H1 (cell line): ENCODE data around the gene CHD3. TPM values are rescaled to one million over a fixed set of nuclear protein-coding genes. Genes with fewer than 3 reads are reported as not detected.

Source experiments
- CTCF ChIA-PET: fragments of 300-600 bp; sonication (Branson Sonifier 250); formaldehyde crosslinking; loops from one replicate; lab custom pipeline; 2021; ENCODE audit not compliant: partially characterized antibody; lab: Charles Lee
- POLR2A ChIA-PET: fragments of 300-600 bp; sonication (Branson Sonifier 250); formaldehyde crosslinking; loops from one replicate; lab custom pipeline; 2021; ENCODE audit warnings: inconsistent platforms; ENCODE audit not compliant: partially characterized antibody; lab: Charles Lee
- DNase-seq, 2 experiments: peaks; one replicate each; pipeline versions ENCODE4 v3.0.0 to v3.0.0-alpha.2; 2010 to 2022; ENCODE audit warnings: low spot score in 2 of 2, low read depth in 1 of 2, mixed read lengths in 1 of 2
- FAIRE-seq: peaks from 2 replicates; lab custom pipeline; 2011; peaks lifted over from hg19 to GRCh38; lab: Jason Lieb, UNC
- H2AFZ ChIP-seq: 2 replicates; pipeline ENCODE4 v1.8.1; 2012; ENCODE audit warnings: low read length, inconsistent platforms
- H2AK5ac ChIP-seq: 2 replicates; pipeline ENCODE4 v1.6.1; 2013; ENCODE audit warnings: low read depth, low read length
- H2BK120ac ChIP-seq: replicated peaks from 2 replicates; pipeline ENCODE3; 2013; ENCODE audit warnings: low read depth, low read length, inconsistent platforms
- H2BK12ac ChIP-seq: 2 replicates; pipeline ENCODE4 v1.6.1; 2013; ENCODE audit warnings: low read depth, low read length
- H2BK15ac ChIP-seq: 2 replicates; pipeline ENCODE4 v1.6.1; 2013; ENCODE audit warnings: low read length
- H2BK20ac ChIP-seq: 2 replicates; pipeline ENCODE4 v1.6.1; 2013; ENCODE audit warnings: low read length
- H2BK5ac ChIP-seq: 2 replicates; pipeline ENCODE4 v1.6.1; 2013; ENCODE audit warnings: low read depth, low read length
- H3K14ac ChIP-seq: 2 replicates; pipeline ENCODE4 v1.6.1; 2013; ENCODE audit warnings: inconsistent platforms; ENCODE audit not compliant: insufficient read length
- H3K18ac ChIP-seq: 2 replicates; pipeline ENCODE4 v1.6.1; 2013; ENCODE audit warnings: low read length; ENCODE audit errors: extremely low read depth
- H3K23ac ChIP-seq: 2 replicates; pipeline ENCODE4 v1.6.1; 2013; ENCODE audit warnings: inconsistent platforms; ENCODE audit not compliant: insufficient read length
- H3K23me2 ChIP-seq: 2 replicates; pipeline ENCODE4 v1.6.1; 2013; ENCODE audit warnings: low read depth, low read length
- H3K27ac ChIP-seq: 2 replicates; pipeline ENCODE4 v1.6.1; 2011; ENCODE audit warnings: low read depth, low read length, inconsistent platforms
- H3K27me3 ChIP-seq, 4 experiments: replicated peaks in 1 of 4; 1 replicate in 1 of 4; 2 replicates in 3 of 4; pipeline versions ENCODE4 v1.6.1 to v1.8.1; 2011 to 2013; ENCODE audit warnings: low read length in 3 of 4, mild to moderate bottlenecking in 3 of 4, inconsistent platforms in 2 of 4, mixed read lengths in 2 of 4, moderate library complexity in 1 of 4; ENCODE audit not compliant: control insufficient read depth in 3 of 4, insufficient read depth in 3 of 4; ENCODE audit errors: extremely low read depth in 1 of 4
- H3K36me3 ChIP-seq, 4 experiments: 2 replicates each; pipeline versions ENCODE4 v1.6.1 to v1.8.1; 2011 to 2013; ENCODE audit warnings: mild to moderate bottlenecking in 4 of 4, low read length in 3 of 4, moderate library complexity in 2 of 4, control low read depth in 1 of 4, inconsistent platforms in 1 of 4; ENCODE audit not compliant: insufficient read depth in 4 of 4, control insufficient read depth in 2 of 4
- H3K4ac ChIP-seq: replicated peaks from 2 replicates; pipeline ENCODE3; 2013; ENCODE audit warnings: low read length, low read depth, mixed read lengths, inconsistent platforms; ENCODE audit not compliant: insufficient read length
- H3K4me1 ChIP-seq, 4 experiments: replicated peaks in 1 of 4; 1 replicate in 1 of 4; 2 replicates in 3 of 4; pipeline versions ENCODE4 v1.6.1 to v1.8.1; 2011 to 2013; ENCODE audit warnings: low read length in 3 of 4, inconsistent platforms in 2 of 4, mixed read lengths in 1 of 4; ENCODE audit not compliant: insufficient read depth in 4 of 4, control insufficient read depth in 3 of 4
- H3K4me2 ChIP-seq, 2 experiments: 2 replicates each; pipeline versions ENCODE4 v1.6.1 to v1.8.1; 2011 to 2013; ENCODE audit warnings: low read depth in 2 of 2, low read length in 2 of 2, control low read depth in 1 of 2, inconsistent platforms in 1 of 2, mild to moderate bottlenecking in 1 of 2; ENCODE audit not compliant: insufficient read depth in 1 of 2
- H3K4me3 ChIP-seq, 4 experiments: fragments of 200-600, 300-600 bp in 1 of 4; sonication (generic), shearing (Covaris generic), sonication (Bioruptor Twin) in 1 of 4; 2 replicates each; pipeline versions ENCODE4 v1.5.1 to v1.8.1; 2011 to 2016; ENCODE audit warnings: low read length in 4 of 4, low read depth in 3 of 4, control low read depth in 2 of 4, inconsistent platforms in 2 of 4, mild to moderate bottlenecking in 2 of 4, mixed read lengths in 1 of 4, moderate library complexity in 1 of 4; ENCODE audit not compliant: insufficient read depth in 2 of 4; ENCODE audit errors: extremely low read depth in 1 of 4
- H3K56ac ChIP-seq: replicated peaks from 2 replicates; pipeline ENCODE3; 2013; ENCODE audit warnings: low read depth, mild to moderate bottlenecking, mixed read lengths, low read length, inconsistent platforms; ENCODE audit not compliant: insufficient read length
- H3K79me1 ChIP-seq: 2 replicates; pipeline ENCODE4 v1.6.1; 2013; ENCODE audit warnings: low read depth, low read length, control low read depth
- H3K79me2 ChIP-seq, 2 experiments: 2 replicates each; pipeline versions ENCODE4 v1.6.1 to v1.8.1; 2012 to 2013; ENCODE audit warnings: low read length in 2 of 2, mild to moderate bottlenecking in 2 of 2, inconsistent platforms in 1 of 2; ENCODE audit not compliant: insufficient read depth in 2 of 2, control insufficient read depth in 1 of 2
- H3K9ac ChIP-seq, 4 experiments: replicated peaks in 1 of 4; 1 replicate in 1 of 4; 2 replicates in 3 of 4; pipeline versions ENCODE4 v1.6.1 to v1.8.1; 2011 to 2013; ENCODE audit warnings: low read depth in 3 of 4, low read length in 3 of 4, control low read depth in 2 of 4, mild to moderate bottlenecking in 2 of 4, moderate library complexity in 2 of 4, inconsistent platforms in 1 of 4; ENCODE audit errors: extremely low read depth in 1 of 4
- H3K9me3 ChIP-seq, 2 experiments: 2 replicates each; pipeline versions ENCODE4 v1.6.1 to v1.8.1; 2012 to 2013; ENCODE audit warnings: mild to moderate bottlenecking in 2 of 2, moderate library complexity in 2 of 2, control low read depth in 1 of 2, inconsistent platforms in 1 of 2, low read depth in 1 of 2, low read length in 1 of 2, mixed read lengths in 1 of 2; ENCODE audit not compliant: insufficient read depth in 2 of 2
- H4K20me1 ChIP-seq, 2 experiments: replicated peaks in 1 of 2; 2 replicates each; pipeline versions ENCODE3 to v1.8.1; 2011 to 2013; ENCODE audit warnings: inconsistent platforms in 2 of 2, low read length in 2 of 2, mild to moderate bottlenecking in 1 of 2; ENCODE audit not compliant: insufficient read depth in 2 of 2, control insufficient read depth in 1 of 2
- H4K5ac ChIP-seq: 2 replicates; pipeline ENCODE4 v1.6.1; 2013; ENCODE audit warnings: low read length, low read depth, mixed read lengths, inconsistent platforms; ENCODE audit not compliant: insufficient read length
- H4K8ac ChIP-seq: 2 replicates; pipeline ENCODE4 v1.8.0; 2013; ENCODE audit warnings: mild to moderate bottlenecking, moderate library complexity, low read length, inconsistent platforms; ENCODE audit not compliant: insufficient read depth; ENCODE audit errors: extremely low read depth
- H4K91ac ChIP-seq: replicated peaks from 2 replicates; pipeline ENCODE3; 2013; ENCODE audit warnings: low read length, mixed read lengths, inconsistent platforms; ENCODE audit not compliant: insufficient read length
- CBX5 ChIP-seq: fragments of 300-800, 300-1000 bp; sonication (generic); IDR thresholded peaks from 2 replicates; pipeline ENCODE4 v1.7.1; 2016; ENCODE audit warnings: antibody characterized with exemption, low read length, low read depth
- EGR1 ChIP-seq: IDR thresholded peaks from 2 replicates; pipeline ENCODE4 v1.6.1; 2011; ENCODE audit warnings: low read depth, low read length, borderline replicate concordance
- GABPA ChIP-seq: IDR thresholded peaks from 2 replicates; pipeline ENCODE4 v1.6.1; 2011; ENCODE audit warnings: mild to moderate bottlenecking, low read length, moderate library complexity, borderline replicate concordance; ENCODE audit not compliant: insufficient read depth
- JUND ChIP-seq: IDR thresholded peaks from 2 replicates; pipeline ENCODE4 v1.6.1; 2011; ENCODE audit warnings: mild to moderate bottlenecking, improper control_type of control experiment, low read length
- KDM5A ChIP-seq: fragments of 200-600 bp; IDR thresholded peaks from 2 replicates; pipeline ENCODE4 v1.7.1; 2012; ENCODE audit warnings: mild to moderate bottlenecking, low read length, inconsistent platforms, mixed read lengths
- POLR2AphosphoS5 ChIP-seq: IDR thresholded peaks from 2 replicates; pipeline ENCODE4 v1.6.1; 2011; ENCODE audit warnings: low read depth, low read length
- POU5F1 ChIP-seq: IDR thresholded peaks from 2 replicates; pipeline ENCODE4 v1.6.1; 2011; ENCODE audit warnings: low read depth, mild to moderate bottlenecking, low read length, moderate library complexity
- SP1 ChIP-seq: IDR thresholded peaks from 2 replicates; pipeline ENCODE4 v1.6.1; 2011; ENCODE audit warnings: low read depth, low read length
- YY1 ChIP-seq: IDR thresholded peaks from 2 replicates; pipeline ENCODE4 v1.6.1; 2011; ENCODE audit warnings: low read depth, mild to moderate bottlenecking, low read length
- WGBS, 2 experiments: shearing (Covaris generic) in 1 of 2; methylation state at CpG; one replicate each; pipeline versions ENCODE4 v1.1.6 to v1.1.7; 2013 to 2015; ENCODE audit warnings: low lambda C conversion rate in 2 of 2, mixed read lengths in 2 of 2, inconsistent platforms in 1 of 2, low coverage in 1 of 2, missing lambda C conversion rate in 1 of 2; ENCODE audit not compliant: insufficient replicate concordance in 2 of 2, insufficient coverage in 1 of 2, insufficient read length in 1 of 2; ENCODE audit errors: extremely low coverage in 1 of 2, missing lambda C conversion rate in 1 of 2; 5-methylcytosine and 5-hydroxymethylcytosine counted together
- polyA plus RNA-seq, 7 experiments: library from polyadenylated mRNA; depleted of rRNA in 3 of 7; stranded (reverse) in 5 of 7; unstranded in 2 of 7; fragments of >200 nt in 5 of 7; fragments of 200-250 nt in 2 of 7; gene quantifications; 1 replicate in 5 of 7; 2 replicates in 1 of 7; 4 replicates in 1 of 7; pipeline versions ENCODE4 v1.2.1 to v1.2.3, GENCODE V29; 2011 to 2013; ENCODE audit warnings: missing spikeins in 2 of 7, mixed read lengths in 2 of 7
- total RNA-seq: library from RNA; stranded (reverse); fragmentation: NEBNext Ultra II Directional; extraction: Animal tissue kit (Norgen Biotek cat#: 25700); gene quantifications from 2 replicates; pipeline ENCODE4 v1.2.1, GENCODE V29; 2021

Gene CHD3
- total and polyA plus RNA-seq, 2 of the 8 experiments (the other 6 are each of a cell fraction or from before 2014, with no cell fraction given), result 12.3 to 12.9 TPM

GRCh38 chr17:7910711-7911110 is 22.1 kb downstream of the CHD3 start:
- Histone ChIP-seq H2BK15ac (no peak overlapping the region), H2AFZ (no peak overlapping the region), H3K27me3 (peaks cover 0 to 9% (median 7%) of the 10 kb centered on the region in 4 experiments; a peak in 5 of 7 replicates), H3K4ac (no peak overlapping the region), H3K4me3 (no peak overlapping the region), H3K18ac (no peak overlapping the region), H4K20me1 (peaks cover 0 to 2% of the 10 kb centered on the region in 2 experiments), H2BK20ac (no peak overlapping the region), H3K9ac (no peak overlapping the region), H2BK5ac (no peak overlapping the region), H3K14ac (no peak overlapping the region), H4K91ac (no peak overlapping the region), H3K23me2 (peaks cover 4% of the 10 kb centered on the region), H3K56ac (no peak overlapping the region), H4K5ac (no peak overlapping the region), H3K4me2 (no peak overlapping the region), H3K9me3 (no peaks in the 10 kb centered on the region), H3K23ac (no peak overlapping the region), H4K8ac (no peak overlapping the region), H2BK120ac (no peak overlapping the region), H2BK12ac (no peak overlapping the region), H2AK5ac (no peak overlapping the region), H3K27ac (no peak overlapping the region), H3K79me2 (no peaks in the 10 kb centered on the region), H3K79me1 (no peaks in the 10 kb centered on the region), H3K4me1 (peaks cover 0 to 6% (median 2%) of the 10 kb centered on the region in 4 experiments; a peak in 4 of 7 replicates), H3K36me3 (peaks cover 0 to 3% (median 1%) of the 10 kb centered on the region in 4 experiments; a peak in 4 of 8 replicates)
- POLR2A ChIA-PET, result no interaction called here
- WGBS, 2 experiments, result 97% methylated on average over 13 of the region's 13 CpGs; no CpG with 5 or more reads in 1 of the 2 experiments
- DNase-seq (no peak), FAIRE-seq (no peak)
- CTCF ChIA-PET, result interaction anchor here (0.8 to 6.0 kb wide), 7 partner anchors 22 to 147 kb away, joined by 3 to 57 read pairs (median 5); partner anchors contain the start of gene CHD3
- TF ChIP-seq SP1 (no peak), EGR1 (no peak), KDM5A (no peak), POLR2AphosphoS5 (no peak), YY1 (no peak), CBX5 (no peak), JUND (no peak), POU5F1 (no peak), GABPA (no peak)
